Vagina (tissue), 2 donors: ENCODE measurements around the gene AADACL3.

Source experiments
- POLR2A ChIP-seq, 2 donors: fragments of 450-650 bp; IDR thresholded peaks; one replicate each; pipeline ENCODE4 v1.6.1; 2017; ENCODE audit warnings: antibody characterized with exemption in 2 of 2, mild to moderate bottlenecking in 2 of 2, moderate library complexity in 2 of 2
- POLR2AphosphoS5 ChIP-seq, 2 donors: sonication (generic); formaldehyde crosslinking; IDR thresholded peaks; one replicate each; pipeline ENCODE4 v1.9.0; 2017; ENCODE audit warnings: antibody characterized with exemption in 2 of 2, mild to moderate bottlenecking in 2 of 2, low read depth in 1 of 2; ENCODE audit not compliant: insufficient read depth in 1 of 2
- TF ChIP-seq, protein P1 (sequence below), 3 experiments: fragments of 450-650 bp in 2 of 3; fragments of 200-600 bp in 1 of 3; sonication (generic) in 1 of 3; IDR thresholded peaks; one replicate each; pipeline ENCODE4 v1.5.1; 2017 to 2019; ENCODE audit warnings: antibody characterized with exemption in 3 of 3, mild to moderate bottlenecking in 2 of 3, moderate library complexity in 2 of 3

DNA sequence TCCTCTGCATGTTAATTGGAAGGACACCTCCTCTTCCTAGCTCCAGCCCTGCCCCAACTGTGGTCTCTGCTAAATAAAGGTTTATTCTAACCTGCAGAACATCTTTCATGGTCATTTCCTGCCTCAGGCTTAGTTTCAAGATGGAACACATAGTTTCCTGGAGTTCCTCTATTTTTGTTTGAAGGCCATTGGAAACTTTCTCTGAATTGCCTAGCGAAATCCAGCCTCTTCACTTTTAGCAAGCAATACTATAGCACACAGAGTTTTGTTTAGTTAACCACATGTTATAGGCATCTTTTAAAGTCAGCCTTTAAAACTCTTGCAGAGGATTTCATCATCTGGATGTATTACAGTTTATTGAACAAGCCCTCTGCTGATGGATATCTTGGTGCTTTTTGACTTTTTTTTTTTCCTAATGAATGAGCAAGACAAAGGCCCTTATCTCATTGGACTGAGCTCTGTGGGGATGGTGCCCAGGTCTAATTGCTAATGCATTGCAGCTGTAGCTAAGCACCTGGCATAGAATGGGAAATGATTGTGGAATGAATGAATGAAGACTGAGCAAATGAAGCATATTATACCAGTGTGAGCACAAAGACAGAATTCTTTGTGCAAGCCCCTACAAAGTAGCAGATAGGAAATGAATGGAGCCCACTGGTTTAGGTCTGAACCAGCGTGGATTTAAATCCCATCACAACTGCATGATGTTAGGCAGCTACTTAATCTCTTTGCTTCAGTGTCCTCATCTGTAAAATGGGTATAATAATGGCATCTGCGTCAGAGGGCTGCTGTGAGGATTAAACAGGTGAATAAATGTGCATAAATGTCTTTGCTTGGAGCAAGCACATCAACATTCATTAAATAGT is 29.4 kb downstream of the AADACL3 start:
- TF ChIP-seq POLR2A (IDR thresholded peaks at IDR 0.05) (no peak), POLR2AphosphoS5 (IDR thresholded peaks at IDR 0.05; ENCODE audit: insufficient read depth in 1 of 2, low read depth in 1 of 2) (no peak)
- TF ChIP-seq, protein P1, sequence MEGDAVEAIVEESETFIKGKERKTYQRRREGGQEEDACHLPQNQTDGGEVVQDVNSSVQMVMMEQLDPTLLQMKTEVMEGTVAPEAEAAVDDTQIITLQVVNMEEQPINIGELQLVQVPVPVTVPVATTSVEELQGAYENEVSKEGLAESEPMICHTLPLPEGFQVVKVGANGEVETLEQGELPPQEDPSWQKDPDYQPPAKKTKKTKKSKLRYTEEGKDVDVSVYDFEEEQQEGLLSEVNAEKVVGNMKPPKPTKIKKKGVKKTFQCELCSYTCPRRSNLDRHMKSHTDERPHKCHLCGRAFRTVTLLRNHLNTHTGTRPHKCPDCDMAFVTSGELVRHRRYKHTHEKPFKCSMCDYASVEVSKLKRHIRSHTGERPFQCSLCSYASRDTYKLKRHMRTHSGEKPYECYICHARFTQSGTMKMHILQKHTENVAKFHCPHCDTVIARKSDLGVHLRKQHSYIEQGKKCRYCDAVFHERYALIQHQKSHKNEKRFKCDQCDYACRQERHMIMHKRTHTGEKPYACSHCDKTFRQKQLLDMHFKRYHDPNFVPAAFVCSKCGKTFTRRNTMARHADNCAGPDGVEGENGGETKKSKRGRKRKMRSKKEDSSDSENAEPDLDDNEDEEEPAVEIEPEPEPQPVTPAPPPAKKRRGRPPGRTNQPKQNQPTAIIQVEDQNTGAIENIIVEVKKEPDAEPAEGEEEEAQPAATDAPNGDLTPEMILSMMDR (IDR thresholded peaks at IDR 0.05) = no peak
